ENCODE measurements around the gene ZFAND2A.
"Not testable (repeated sequence)": the region's sequence is repeated elsewhere in the genome, so short reads cannot be mapped to it uniquely, and the experiment has no call there.

ZFAND2A gene, protein sequence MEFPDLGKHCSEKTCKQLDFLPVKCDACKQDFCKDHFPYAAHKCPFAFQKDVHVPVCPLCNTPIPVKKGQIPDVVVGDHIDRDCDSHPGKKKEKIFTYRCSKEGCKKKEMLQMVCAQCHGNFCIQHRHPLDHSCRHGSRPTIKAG

DNA sequence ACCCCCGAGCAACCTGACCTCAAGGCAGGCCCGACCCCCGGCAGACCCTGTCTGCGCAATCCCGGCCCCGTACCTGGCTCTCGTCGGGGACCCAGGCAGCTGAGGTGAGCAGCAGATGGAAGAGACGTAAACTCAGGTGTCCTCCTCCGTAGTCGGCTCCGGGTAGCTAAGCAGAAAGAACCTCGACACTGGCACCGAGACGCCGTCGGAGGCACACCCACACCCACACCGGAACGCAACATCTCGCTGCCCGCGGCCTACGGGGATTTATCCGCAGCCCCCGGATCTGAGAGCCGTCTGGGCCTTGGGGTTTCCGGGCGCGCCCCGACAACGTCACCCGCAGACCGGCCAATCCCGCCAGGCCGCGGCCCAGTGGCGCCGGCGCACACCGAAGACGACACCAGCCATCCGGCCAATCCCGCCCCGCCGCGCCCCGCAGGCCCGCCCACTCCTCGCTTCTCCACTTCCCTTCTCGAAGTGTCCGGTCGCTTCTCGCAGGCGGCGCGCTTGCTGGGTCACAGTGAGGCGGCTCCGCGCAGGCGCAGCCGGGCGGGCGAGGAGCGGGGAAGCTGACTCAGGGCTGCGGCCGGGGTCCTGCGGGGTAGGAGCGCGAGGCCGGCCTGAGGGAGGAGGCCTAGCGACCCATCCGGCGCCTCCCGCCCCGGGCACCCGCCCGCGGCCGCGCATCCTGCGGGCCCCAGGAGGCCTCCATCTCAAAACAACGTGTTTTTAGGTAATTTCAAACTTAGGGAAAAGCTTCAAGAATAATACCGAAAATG is at the start of gene ZFAND2A:
Gene ZFAND2A, minus strand, starts transcription at position 306 of the 779 bp plus-strand sequence. CDS start 1,984 bp downstream, outside the sequence.
- DNase-seq = peak; percentile 74 to 99 (median 95)

DNA sequence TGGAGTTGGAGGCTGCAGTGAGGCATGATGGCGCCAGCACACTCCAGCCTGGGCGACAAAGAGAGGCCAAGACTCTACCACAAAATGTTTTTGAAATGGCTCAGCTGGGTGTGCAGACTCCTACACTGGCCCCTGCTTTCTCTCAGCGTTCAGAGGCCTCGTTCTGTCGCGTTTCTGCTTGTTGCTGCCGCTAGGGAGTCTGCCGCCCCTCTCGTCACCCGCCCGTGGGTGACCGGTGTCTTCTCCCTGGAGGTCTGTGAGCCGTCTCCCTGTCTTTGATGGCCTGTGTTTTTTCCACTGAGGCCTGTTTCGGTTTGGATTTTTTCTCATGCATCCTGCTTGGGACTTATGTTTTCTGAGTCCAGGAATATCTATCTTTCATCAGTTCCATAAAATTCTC is 49.1 kb upstream of the ZFAND2A start:
- no peak for DNase-seq

DNA sequence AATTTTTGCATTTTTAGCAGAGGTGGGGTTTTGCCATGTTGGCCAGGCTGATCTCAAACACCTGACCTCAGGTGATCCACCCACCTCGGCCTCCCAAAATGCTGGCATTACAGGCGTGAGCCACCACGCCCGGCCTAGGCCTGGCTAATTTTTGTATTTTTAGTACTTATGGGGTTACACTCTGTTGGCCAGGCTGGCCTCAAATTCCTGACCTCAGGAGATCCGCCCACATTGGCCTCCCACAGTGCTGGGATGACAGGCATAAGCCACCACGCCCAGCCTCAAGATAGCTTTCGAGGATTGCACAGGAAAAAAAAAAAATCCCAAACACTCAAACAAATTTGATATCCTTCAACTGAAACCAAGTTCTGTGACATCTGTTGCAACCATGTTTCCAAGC is 45.7 kb upstream of the ZFAND2A start:
- DNase-seq = not testable (repeated sequence)

DNA sequence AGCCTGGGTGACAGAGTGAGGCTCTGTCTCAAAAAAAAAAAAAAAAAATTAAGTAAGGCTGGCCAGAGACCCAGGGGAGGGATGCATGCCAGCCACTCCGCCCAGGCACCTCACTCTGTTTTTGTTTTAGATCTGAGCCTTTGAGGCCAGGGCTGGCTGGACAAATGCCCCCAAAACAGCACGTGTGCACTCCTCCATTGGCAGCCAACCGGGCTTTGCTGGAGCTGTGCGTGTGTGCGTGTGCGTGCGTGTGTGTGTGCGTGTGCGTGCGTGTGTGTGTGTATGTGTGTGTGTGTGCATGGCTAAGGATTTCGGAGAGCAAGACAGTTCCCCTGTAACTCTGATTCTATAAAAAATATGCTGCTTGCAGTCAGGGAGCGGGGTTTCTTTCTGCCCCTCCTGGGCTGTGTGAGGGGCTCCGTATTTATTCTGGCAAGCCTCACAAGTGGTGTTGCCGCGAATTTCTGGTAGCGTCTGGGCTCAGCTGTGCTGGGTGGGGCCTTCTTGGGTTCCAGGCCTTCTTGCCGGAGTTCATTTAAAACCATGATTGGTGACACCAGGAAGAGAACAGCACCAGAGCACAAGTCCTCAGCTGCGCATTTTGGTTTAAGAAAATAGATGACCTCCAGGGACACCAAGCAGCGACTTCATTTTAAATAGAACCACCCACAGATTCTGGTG is 44.6 kb upstream of the ZFAND2A start:
- peak in 3 of 56 donors; percentile 5 to 15 (median 9) for DNase-seq

DNA sequence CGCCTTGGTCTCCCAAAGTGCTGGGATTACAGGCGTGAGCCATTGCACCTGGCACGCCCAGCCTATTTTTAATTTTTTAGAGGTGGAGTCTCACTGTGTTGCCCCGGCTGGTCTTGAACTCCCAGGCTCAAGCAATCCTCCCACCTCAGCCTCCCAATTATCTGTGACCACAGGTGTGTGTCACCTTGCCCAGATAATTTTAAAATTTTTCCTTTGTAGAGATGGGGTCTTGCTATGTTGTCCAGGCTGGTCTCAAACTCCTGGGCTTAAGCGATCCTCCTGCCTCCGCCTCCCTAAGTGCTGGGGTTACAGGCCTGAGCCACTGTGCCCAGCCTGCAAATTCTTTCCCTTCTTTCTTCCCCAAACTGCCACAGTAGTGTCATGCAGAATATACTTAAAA is 42.9 kb upstream of the ZFAND2A start:
- not testable (repeated sequence) for DNase-seq

DNA sequence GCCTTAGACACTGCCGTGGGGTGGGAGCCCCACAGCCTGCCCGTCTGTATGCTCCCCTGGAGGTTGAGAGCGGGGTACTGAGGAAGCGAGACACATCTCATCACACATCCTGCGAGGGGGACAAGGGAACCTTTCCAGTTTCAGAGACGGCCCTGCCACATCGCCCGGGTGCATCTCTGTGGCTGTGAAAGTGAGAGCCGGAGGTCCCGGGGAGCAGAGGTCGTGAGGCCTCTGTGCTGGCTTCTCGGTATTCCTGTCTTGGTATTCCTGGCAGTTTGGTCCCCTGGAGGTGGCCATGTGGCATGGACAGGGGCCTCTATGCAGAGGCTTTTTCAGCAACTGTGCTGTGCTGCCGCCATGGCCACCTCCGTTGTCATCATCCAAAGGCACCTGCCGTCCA is 41.9 kb upstream of the ZFAND2A start:
- DNase-seq = no peak

DNA sequence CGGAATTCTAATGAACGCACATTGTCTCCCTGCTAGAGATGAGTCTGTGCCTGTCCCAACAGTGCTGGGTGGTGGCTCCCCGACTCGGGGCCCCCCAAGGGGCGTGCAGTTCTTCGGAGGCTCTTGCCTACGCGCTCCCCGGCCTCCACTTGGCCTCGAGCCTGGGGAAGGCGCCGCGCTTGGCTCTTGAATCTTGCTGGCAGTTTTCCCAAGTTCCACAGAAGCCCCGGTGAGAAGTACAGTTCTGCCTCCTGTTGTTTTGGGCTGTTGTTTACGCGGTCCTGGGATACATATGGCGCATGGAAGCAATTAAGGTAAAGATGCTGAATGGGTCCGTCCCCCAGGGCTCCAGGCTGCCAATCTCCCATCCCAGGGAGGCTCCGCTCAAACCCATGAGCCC is 40.0 kb upstream of the ZFAND2A start:
- DNase-seq = no peak

DNA sequence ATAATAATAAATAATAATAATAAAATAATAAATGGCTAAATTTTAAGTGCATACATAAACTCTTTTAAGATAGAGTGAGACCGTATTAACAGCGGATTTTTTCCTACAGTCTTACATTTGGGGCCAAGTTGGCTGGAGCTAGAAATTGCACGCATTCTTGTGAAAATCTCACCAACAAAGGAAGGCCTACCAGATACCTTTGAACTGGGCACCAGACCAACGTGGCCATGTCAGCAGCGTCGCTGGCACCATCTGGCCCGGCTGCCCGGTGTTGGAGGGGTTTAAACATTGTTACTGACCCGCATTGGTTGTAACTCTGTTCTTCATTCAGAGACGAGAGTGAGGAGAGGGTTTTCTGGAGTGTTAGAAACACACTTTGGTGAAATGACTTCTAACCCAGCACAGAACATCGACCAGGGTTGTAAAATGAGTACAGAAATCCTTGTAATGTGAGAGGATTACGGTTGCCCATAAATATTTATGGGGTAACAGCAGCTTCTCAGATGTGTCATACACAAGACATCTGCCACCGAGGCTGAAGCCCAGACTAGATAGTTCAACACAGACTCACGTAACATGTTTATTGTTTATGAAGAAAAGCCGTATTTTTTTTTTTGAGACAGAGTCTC is 38.1 kb upstream of the ZFAND2A start:
- no peak for DNase-seq

DNA sequence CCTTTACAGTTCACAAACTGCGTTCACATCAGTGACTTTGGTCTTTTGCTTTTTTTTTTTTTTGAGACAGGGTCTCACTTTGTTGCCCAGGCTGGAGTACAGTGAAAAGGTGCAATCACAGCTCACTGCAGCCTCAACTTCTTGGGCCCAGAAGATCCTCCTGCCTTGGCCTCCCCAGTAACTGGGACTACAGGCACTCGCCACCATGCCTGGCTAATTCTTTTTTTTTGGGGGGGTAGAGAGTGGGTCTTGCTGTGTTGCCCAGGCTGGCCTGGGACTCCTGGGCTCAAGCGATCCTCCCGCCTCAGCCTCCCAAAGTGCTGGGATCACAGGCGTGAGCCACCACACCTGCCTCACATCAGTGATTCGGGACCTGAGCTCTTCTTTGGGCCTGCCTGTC is 37.0 kb upstream of the ZFAND2A start:
- DNase-seq = no peak

DNA sequence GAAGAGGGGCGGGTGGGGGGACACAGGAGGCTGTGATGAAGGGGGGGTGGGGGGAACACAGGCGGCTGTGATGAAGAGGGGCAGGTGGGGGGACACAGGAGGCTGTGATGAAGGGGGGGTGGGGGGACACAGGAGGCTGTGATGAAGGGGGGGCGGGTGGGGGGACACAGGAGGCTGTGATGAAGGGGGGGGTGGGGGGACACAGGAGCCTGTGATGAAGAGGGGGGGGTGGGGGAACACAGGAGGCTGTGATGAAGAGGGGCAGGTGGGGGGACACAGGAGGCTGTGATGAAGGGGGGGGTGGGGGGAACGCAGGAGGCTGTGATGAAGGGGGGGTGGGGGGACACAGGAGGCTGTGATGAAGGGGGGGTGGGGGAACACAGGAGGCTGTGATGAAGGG is 36.4 kb upstream of the ZFAND2A start:
- DNase-seq = peak in 2 of 56 donors; percentile 26

DNA sequence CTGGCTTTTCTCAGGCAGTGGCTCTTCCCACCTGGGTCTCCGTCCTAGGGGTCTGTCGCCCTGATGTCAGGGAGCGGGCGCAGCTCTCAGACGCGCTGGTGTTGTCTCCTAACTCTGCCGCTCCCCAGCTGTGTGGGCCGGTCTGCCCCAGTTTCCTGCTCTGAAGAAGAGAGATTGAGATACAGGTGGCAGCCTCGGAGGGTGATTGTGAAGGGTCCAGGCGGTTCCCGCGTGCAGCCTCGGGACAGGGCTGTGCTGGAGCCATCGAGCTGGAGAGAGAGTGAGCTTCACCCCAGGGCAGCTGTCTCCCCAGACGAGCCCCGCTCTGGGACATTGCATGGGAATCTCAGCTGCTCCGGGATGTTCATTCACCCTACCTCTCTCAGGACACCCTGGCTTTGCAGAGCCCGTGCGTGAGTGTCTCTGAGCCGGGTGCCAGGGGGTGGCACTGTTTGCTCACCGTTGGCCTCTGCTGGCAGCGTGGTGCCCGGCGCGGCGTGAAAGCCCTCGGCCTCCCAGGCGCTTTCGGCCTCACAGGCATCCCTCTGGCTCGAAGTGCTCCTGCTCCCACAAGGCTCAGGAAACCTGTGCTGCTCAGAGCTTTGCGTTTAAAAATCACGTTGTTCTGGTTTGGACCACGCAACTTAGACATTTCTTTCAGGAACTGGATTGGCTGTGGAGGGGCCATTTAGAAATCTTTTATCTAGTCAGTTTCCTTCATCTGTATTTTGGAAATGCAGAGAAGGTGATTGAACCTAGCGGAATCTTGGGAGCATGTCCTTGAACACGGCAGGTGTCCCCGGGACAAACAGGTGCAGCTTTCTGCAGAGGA is 33.8 kb upstream of the ZFAND2A start:
- peak in 40 of 56 donors; percentile 3 to 75 (median 34) for DNase-seq

DNA sequence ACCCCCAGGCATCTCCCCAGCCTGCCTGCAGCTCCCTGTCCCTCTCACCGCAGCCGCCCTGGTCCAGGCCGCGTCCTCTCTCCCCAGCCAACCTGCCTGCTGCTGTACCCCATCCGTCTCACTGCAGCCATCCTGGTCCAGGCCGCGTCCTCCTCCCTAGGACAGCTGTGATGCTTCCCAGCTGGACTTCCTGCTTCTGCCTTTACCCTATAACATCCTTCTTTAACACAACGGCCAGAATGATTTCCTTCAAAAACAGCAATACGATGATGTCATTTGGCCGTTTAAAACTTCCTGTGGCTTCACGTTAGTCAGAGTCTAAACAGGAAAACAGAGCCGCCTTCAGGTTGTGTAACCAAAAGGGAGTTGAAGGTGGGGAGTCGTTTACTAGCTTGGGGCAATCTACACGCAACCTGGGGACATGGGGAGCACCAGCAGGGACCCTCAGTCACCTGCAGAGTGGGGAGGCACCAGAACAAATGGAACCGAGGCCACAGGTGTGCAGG is 32.2 kb upstream of the ZFAND2A start:
- DNase-seq = no peak

DNA sequence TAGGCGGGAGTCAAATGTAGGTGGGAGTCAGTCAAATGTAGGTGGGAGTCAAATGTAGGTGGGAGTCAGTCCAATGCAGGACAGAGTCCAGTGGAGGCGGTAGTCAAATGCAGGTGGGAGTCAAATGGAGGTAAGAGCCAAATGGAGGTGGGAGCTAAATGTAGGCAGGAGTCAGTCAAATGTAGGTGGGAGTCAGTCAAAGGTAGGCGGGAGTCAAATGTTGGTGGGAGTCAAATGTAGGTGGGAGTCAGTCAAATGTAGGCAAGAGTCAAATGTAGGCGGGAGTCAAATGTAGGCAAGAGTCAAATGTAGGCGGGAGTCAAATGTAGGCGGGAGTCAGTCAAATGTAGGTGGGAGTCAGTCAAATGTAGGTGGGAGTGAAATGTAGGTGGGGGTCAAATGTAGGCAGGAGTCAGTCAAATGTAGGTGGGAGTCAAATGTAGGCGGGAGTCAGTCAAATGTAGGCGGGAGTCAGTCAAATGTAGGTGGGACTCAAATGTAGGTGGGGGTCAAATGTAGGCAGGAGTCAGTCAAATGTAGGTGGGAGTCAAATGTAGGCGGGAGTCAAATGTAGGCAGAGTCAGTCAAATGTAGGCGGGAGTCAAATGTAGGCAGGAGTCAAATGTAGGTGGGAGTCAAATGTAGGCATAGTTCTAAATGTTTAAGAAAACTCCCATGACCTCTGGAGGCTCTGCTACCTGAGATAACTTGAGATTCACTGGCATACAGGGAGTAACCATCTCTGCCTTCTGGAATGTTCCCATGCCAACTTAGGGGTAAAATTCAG is 30.2 kb upstream of the ZFAND2A start:
- DNase-seq = no peak

DNA sequence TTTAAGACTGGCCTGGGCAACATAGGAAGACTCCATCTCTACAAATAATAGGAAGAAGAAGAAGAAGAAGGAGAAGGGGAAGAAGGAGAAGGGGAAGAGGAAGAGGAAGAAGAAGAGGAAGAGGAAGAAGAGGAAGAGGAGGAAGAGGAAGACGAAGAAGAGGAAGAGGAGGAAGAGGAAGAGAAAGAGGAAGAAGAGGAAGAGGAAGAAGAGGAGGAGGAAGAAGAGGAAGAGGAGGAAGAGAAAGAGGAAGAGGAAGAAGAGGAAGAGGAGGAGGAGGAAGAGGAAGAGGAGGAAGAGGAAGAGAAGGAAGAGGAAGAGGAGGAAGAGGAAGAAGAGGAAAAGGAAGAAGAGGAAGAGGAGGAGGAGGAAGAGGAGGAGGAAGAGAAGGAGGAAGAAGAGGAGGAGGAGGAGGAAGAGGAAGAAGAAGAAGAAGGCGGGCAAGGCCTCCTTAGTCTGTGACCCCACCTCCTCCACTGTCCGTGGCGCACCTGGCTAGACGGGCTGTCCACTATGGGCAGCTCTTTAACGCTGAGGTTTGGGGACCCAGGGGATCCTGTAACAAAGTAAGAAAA is 28.8 kb upstream of the ZFAND2A start:
- DNase-seq = no peak

DNA sequence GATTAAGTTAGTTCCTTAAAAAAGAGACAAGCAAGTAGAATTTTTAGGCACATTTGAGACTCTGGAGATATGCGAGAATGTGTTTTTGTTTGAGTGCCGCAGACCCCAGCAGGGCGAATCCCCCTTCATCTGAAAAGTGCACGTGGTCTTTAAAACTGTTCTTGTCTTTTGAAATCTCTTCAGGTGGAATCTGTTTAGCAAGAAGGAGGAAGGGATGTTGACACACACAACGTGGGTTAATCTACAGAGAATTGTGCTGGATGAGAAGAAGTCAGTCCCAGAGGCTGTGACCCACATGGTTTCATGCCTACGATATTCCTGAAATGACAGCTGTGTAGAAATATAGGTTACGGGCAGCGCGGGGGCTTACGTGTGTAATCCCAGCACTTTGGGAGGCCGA is 27.1 kb upstream of the ZFAND2A start:
- no peak for DNase-seq

DNA sequence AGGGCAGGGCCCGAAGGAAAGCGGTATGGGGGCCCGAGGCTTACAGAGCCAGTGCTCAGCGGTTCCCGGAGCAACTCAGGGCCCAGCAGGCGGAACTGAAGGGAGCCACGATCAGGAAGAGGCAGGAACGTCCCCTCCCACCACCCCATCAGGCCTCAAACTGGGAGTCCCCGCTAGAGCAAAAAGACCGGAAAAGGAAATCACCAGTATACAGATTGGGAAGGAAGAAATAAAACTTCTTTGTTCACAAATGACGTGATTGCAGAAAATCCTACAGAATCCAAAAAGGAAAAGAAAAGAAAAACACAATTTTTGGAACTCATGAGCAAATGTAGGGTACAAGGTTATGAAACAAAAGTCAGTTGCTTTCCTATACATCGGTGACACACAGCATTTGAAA is 21.6 kb upstream of the ZFAND2A start:
- DNase-seq = no peak

DNA sequence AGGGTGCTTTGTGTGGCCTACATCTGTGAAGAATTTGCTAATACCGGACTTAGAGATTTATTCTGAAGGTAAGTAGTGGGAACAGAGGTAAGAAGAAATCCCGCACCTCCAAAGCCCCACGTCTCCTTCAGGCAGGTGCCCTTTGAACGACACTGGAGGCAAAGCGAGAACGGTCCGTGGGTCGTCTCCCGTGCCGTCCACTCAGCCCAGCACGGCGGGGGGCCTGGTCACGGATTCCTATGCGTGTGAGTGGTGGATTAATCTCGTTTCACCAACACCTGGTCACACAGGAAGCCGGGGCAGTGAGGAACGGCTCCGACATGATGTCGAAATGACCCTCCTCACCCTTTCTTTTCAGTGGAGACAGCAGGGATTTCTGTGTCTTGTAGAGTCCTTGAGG is 21.0 kb upstream of the ZFAND2A start:
- DNase-seq = no peak

DNA sequence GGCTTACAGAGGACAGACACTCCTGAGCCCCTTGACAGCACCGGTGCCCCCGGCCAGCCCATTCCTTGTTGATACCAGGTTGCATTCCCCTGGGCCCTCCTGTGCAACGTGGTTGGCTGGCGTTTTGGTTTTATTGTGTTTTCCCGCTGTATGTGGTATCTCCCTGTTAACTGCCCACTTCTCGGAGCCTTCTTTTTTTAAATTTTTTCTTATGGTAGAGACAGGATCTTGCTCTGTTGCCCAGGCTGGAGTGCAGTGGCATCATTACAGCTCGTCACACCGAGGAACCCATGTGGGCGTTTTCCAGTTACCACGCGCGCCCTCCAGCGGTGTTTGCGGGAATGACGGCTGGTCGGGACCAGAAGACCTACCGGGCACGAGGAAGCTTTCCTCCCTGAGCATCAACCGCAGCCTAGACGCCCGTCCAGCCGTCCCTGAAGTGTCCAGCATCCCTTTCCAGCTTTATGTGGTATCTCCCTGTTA is 16.9 kb upstream of the ZFAND2A start:
- DNase-seq = peak in 10 of 56 donors; percentile 3 to 54 (median 20)

Measured in amygdala (tissue), 56 donors.